ENCODE measurements around the gene AGPS.
"Not testable (repeated sequence)": the region's sequence is repeated elsewhere in the genome, so short reads cannot be mapped to it uniquely, and the experiment has no call there.

AGPS gene

GRCh38 chr2:177548636-177549035 is 156.1 kb downstream of the AGPS start:
- no peak overlapping the region for H3K4me3 ChIP-seq (ENCODE audit: low read depth, low read length)
- DNase-seq (ENCODE audit: low read depth), result no peak
- TF ChIP-seq CTCF (IDR thresholded peaks at IDR 0.05; ENCODE audit: control insufficient read depth, extremely low read depth, insufficient read depth), result no peak

- no peak overlapping the region for H3K4me3 ChIP-seq (ENCODE audit: low read depth, low read length)
- no peak for TF ChIP-seq CTCF (IDR thresholded peaks at IDR 0.05; ENCODE audit: control insufficient read depth, extremely low read depth, insufficient read depth)
- DNase-seq (ENCODE audit: low read depth), result no peak
These were observed 156.6 kb downstream of the AGPS start for GRCh38 chr2:177549171-177549570.

- no peak for DNase-seq (ENCODE audit: low read depth)
- no peak for TF ChIP-seq CTCF (IDR thresholded peaks at IDR 0.05; ENCODE audit: control insufficient read depth, extremely low read depth, insufficient read depth)
- H3K4me3 ChIP-seq (ENCODE audit: low read depth, low read length), result no peak overlapping the region
These were observed 158.0 kb downstream of the AGPS start for GRCh38 chr2:177550264-177551200.

- H3K4me3 ChIP-seq (ENCODE audit: low read depth, low read length); DNase-seq (ENCODE audit: low read depth): not testable (repeated sequence)
These were observed 158.8 kb downstream of the AGPS start for GRCh38 chr2:177551360-177551759.

DNA sequence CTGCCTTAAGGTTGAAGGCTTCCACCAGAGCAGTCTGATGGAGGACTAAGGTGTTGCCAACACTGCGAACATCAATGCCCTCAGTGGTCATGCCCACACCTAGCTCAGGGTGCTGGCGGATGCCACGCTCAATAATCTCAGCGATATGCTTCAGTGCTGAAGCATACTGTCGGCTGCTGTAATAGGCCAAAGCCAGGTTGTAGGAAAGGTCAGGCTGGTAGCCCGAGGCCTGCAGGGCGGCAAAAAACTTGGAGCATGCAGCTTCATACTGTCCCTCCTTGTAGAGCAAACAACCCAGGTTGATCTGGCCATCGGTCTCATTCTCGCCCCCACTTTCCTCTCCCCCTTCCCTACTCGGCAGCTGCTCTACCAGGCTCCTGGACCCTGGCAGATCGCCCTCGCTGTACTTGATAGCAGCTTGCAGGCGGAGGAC is 159.4 kb downstream of the AGPS start:
- peak overlapping the region; percentile 85 for H3K4me3 ChIP-seq (ENCODE audit: low read depth, low read length)
- peak; percentile 44 for DNase-seq (ENCODE audit: low read depth)

DNA sequence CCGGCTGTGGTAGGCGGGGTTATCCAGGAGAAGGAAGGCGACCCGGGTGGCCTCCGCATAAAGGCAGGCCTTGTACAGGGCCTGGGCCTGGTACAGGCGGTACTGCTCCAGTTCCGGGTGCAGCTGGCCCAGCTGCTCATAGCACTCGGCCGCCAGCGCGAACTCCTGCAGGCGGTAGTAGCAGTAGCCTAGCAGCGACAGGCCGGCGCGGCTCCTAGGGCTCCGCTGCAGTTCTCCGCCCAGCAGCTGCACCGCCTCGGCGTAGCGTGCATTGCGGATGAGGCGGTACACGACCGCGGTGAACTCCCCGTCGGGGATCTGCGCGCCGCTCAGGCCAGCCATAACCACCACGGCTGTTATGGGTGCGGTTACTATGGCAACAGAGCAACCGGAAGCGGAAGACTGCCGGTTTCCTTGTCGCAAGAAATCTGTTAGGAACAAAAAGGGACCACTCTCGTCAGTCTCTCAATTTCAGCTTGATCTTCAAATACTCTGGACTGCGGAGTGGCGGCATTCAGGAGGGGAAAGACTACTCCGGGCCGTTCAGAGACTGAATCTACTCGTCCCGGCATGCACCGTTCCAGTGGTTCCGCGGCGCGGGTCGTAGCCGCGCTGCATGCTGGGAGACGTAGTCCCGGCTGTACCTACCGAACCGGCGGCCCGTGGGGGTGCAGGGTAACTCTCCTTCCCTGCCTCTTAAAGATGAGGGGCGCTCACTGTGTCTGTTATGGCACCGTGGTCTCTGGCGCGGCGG is 160.0 kb downstream of the AGPS start:
- peak; percentile 65 for DNase-seq (ENCODE audit: low read depth)
- H3K4me3 ChIP-seq (ENCODE audit: low read depth, low read length), result peak overlapping the region; percentile 85
- TF ChIP-seq CTCF (IDR thresholded peaks at IDR 0.05; ENCODE audit: control insufficient read depth, extremely low read depth, insufficient read depth), result no peak

More for the DNA sequence above, 159.4 kb downstream of the AGPS start:
- no peak for TF ChIP-seq CTCF (IDR thresholded peaks at IDR 0.05; ENCODE audit: control insufficient read depth, extremely low read depth, insufficient read depth)

- no peak for DNase-seq (ENCODE audit: low read depth)
- no peak for TF ChIP-seq CTCF (IDR thresholded peaks at IDR 0.05; ENCODE audit: control insufficient read depth, extremely low read depth, insufficient read depth)
- peak overlapping the region; percentile 85 for H3K4me3 ChIP-seq (ENCODE audit: low read depth, low read length)
These were observed 160.8 kb downstream of the AGPS start for GRCh38 chr2:177553176-177553884.
